GM19467 (cell line): ENCODE measurements around the gene ELAVL2.

Source experiments
- ATAC-seq: cut with Tn5 transposase; IDR thresholded peaks from one replicate; pipeline ENCODE4 v1.9.1; 2021; ENCODE audit warnings: mild to moderate bottlenecking, moderate library complexity; ENCODE audit not compliant: unreplicated experiment

The ELAVL2 gene

DNA sequence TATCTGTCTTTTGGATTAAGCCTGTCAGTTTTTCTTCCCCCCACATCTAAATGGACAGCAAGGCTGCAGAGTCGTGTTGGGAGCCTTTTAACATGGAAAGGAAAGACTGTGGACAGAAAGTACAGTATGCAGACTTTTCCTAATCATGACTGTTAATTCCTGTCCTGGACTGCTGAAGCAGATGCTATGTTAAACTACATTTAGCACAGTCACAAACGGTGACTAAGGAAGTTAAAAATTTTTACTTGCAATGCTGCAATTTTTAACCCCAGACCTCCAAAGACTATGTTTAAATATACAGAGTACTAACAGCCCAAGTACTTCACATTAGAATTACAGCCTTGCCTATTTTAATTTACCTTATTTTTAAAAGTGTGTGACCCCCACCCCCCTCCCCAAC is 51.8 kb downstream of the ELAVL2 start:
- no peak for ATAC-seq

GRCh38 chr9:23772385-23772783 is 53.7 kb downstream of the ELAVL2 start:
- no peak for ATAC-seq

GRCh38 chr9:23771746-23772384 is 54.2 kb downstream of the ELAVL2 start:
- no peak for ATAC-seq

- no peak for ATAC-seq
Measured at GRCh38 chr9:23769307-23769935, 56.6 kb downstream of the ELAVL2 start.

- ATAC-seq, result no peak
Measured at GRCh38 chr9:23768861-23769260, 57.2 kb downstream of the ELAVL2 start.

GRCh38 chr9:23766613-23767012 is 59.4 kb downstream of the ELAVL2 start:
- ATAC-seq, result no peak

DNA sequence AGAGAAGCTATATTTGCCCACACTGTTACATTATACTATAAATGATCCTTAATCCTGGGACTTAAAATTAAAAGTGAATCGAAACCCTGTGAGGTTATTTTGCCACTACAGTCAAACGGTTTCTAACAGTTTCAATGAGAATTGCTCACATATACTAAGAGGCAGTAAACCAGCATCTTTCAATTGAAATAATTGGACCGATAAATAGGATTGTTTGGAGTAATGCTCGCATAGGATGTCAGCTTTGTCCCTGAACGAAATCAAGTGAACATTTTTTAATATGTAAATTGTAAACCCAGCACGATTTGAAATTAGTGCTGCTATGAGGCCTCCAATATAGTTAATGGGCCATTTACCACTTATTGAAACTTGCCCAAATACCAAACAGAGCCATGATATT is 60.5 kb downstream of the ELAVL2 start:
- no peak for ATAC-seq

DNA sequence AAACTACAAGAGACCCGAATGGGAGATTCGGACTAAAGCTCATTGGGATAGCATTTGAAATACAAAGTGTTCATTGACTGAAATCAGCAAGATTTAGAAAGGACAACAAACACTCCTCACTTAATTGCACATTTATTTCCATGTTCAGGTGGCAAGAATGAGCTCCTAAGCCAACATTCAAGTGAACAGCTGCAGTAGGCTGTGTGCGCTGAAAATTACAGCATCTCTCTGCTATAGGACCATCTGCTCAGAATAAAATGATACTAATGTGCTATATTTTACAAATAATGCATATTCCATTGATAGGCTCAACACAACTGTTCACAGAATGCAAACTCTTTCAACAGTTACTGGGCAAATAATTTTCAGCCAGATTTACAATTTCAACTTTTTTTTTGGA is 61.8 kb downstream of the ELAVL2 start:
- ATAC-seq, result no peak

DNA sequence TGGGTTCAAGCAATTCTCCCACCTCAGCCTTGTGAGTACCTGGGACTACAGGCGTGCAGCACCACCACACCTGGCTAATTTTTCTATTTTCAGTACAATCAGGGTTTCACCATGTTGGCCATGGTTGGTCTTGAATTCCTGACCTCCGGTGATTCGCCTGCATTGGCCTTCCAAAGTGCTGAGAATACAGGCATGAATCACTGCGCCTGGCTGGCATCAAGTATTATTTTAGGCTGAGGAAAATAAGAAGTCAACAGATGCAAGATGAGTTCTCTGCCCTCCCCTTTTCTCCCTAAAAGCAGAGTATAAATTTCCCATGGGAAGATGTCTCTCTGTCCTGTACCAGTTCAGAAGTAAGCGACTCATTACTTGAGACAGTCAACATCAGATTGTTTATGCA is 71.5 kb downstream of the ELAVL2 start:
- ATAC-seq, result no peak

DNA sequence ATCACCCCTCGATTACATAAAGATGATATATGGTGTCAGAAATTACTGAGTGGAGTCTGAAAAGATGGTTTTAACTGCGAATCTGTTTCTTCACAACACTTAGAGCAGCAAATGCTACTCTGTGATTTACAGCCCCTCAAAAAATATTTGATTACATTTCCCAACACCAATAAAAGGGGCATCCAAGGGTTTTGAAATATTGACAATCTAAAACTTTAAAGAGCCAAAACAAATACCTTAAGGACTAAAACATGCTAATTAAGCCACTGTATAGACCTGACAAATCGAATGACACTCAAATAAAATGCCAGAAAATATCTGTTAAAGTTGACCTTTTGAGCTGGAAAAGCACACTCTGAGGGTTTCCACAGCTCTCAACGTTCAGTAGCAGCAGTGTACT is 73.2 kb downstream of the ELAVL2 start:
- ATAC-seq, result no peak

- ATAC-seq, result no peak
Measured at GRCh38 chr9:23751633-23752032, 74.4 kb downstream of the ELAVL2 start.

GRCh38 chr9:23750808-23751207 is 75.2 kb downstream of the ELAVL2 start:
- ATAC-seq, result no peak

GRCh38 chr9:23747088-23748075 is 78.7 kb downstream of the ELAVL2 start:
- no peak for ATAC-seq

DNA sequence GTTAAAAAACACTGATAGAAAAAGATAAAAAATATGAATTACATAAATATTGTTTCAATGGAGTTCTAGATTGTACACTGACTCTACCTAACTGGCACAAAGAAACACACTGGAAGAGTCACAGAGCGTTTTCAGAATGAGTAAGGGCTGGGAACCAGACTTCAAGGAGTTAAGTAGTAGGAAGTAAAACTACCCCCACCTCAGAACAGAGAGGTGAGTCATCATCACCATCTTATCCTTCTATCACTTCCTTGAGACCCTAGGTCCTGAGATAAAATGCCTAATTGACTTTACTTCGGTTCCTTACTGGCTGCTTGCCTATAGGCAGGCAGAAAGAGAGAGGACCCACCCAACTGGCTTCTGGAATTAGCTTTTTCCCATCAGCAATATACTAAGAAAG is 79.7 kb downstream of the ELAVL2 start:
- no peak for ATAC-seq

DNA sequence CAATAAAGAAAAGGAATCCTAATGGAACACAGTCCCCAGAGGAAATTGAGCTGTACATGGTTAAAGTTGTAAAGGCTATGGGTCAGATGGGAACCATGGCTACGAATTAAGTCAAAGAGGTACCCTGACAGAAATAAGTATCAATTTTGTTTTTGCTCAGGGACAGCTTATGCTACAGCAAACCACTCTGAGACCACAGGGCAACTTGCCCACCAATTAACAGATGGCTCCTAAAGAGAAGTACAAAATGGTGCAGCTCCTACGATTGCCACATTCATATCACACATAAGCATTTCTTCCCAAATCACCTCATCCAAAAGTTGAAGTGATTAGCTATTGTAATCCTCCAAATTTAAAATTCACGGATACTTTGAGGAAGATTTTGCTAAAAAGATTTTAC is 83.0 kb downstream of the ELAVL2 start:
- ATAC-seq, result no peak

- no peak for ATAC-seq
Measured at GRCh38 chr9:23741351-23741750, 84.7 kb downstream of the ELAVL2 start.

DNA sequence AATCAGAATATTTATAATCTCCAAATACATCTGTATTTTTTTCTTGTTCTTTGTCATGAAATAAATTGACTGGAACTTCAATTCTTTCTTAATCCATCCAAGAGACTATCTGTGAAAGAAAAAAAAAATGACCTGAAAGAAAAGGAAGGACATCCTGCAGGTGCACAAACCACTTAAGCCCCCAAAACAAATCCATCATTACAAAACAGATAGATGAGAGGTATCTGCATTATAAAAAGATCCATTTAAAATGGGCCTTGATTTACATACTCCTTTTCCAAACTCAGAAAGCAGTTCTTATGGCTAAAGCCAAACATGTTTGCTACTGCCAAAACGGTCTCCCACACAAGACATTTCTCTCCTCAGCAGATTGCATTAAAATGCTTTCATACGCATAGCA is 85.5 kb downstream of the ELAVL2 start:
- no peak for ATAC-seq

GRCh38 chr9:23739753-23740152 is 86.3 kb downstream of the ELAVL2 start:
- ATAC-seq, result no peak

DNA sequence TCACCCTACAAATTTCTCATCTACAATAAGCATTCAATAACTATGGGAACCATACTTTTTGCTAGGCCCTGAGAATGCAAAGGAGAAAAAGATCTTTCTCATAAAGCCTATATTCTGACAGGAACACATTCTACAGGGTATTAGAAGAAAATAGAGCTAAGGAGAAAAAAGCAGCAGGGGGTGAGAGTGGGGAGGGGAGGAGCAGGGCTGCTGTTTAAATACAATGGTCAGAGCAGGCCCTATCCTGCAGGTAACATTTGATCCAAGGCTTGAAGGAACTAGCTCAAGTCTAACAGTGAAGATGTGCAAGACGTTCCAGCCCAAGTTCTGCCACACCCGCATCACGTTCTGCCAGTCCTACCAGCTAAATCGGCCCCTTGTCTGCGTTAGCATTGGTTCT is 89.7 kb downstream of the ELAVL2 start:
- no peak for ATAC-seq

GRCh38 chr9:23733495-23734078 is 92.5 kb downstream of the ELAVL2 start:
- no peak for ATAC-seq

DNA sequence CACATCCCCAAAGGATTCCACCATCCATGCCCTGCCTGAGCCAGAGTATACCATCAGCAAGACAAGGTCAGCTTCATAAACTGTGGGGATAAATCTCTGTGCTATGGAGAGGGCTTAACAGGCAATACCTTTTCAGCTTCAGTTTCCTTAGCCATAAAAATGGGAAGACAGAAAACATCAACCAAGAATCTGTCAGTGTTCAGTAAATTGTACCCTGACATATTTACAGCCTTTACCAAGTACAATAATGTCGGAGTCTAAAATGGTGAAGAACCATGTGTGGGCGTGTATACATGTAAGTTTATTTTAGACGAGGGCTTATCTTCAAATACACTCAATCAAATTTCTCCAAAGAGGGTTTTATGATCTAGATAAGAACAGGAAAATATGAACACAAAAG is 94.7 kb downstream of the ELAVL2 start:
- ATAC-seq, result no peak
